HG03103 (cell line): ENCODE measurements around the gene PLEKHN1.

Experiments
- ATAC-seq: cut with Tn5 transposase; IDR thresholded peaks from one replicate; pipeline ENCODE4 v1.9.1; 2021; ENCODE audit warnings: low read depth; ENCODE audit not compliant: unreplicated experiment

The PLEKHN1 gene, protein sequence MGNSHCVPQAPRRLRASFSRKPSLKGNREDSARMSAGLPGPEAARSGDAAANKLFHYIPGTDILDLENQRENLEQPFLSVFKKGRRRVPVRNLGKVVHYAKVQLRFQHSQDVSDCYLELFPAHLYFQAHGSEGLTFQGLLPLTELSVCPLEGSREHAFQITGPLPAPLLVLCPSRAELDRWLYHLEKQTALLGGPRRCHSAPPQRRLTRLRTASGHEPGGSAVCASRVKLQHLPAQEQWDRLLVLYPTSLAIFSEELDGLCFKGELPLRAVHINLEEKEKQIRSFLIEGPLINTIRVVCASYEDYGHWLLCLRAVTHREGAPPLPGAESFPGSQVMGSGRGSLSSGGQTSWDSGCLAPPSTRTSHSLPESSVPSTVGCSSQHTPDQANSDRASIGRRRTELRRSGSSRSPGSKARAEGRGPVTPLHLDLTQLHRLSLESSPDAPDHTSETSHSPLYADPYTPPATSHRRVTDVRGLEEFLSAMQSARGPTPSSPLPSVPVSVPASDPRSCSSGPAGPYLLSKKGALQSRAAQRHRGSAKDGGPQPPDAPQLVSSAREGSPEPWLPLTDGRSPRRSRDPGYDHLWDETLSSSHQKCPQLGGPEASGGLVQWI

DNA sequence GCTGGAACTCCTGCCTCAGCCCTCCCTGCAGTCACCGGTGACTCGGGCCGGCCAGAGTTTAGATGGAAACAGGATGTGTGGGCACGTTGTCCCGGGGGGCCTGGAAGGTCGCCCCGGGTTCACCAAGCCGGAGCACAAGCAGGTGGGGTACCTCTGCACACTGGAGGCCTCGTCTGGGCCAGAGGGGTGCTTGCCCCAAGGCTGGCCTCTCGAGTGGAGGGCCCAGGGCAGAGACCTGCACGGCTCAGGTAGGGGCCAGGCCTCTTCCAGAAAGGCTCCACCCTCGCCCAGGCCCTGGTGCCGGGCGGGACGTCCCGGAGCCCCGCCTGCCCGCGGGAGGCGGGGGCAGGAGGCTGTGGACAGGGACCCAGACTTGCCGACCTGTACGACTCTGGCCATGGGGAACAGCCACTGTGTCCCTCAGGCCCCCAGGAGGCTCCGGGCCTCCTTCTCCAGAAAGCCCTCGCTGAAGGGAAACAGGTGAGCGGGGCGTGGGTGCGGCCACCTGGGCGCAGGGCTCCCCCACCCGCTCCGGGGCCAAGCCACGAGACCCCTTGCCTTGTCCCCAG, at the start of gene PLEKHN1:
Gene PLEKHN1, plus strand, starts transcription at position 348 of the 569 bp plus-strand sequence. Its CDS starts 50 bp downstream, at position 398.
- no peak for ATAC-seq

- ATAC-seq: no peak
Measured at GRCh38 chr1:917076-917459, 49.2 kb upstream of the PLEKHN1 start.

GRCh38 chr1:917466-918091, 48.7 kb upstream of the PLEKHN1 start:
- ATAC-seq: no peak

DNA sequence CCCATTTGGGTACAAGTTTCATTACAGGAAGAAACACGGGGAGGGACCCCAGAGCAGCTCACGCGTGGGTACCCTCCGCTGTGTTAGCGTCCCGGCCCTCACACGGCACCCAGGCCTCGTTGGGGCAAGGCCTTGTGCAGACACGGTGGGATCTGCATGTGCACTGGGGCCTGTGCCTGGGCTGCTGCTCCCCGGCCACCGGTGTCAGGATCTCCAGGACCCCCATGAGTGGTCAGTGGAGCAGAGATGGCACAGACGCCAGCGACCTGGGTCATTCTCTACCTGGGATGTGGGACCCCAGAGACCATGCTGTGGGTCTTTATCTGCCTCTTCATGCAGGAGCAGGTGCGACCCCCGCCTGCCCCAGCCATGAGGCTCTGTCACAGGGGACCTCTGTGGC, 47.9 kb upstream of the PLEKHN1 start:
- no peak for ATAC-seq

DNA sequence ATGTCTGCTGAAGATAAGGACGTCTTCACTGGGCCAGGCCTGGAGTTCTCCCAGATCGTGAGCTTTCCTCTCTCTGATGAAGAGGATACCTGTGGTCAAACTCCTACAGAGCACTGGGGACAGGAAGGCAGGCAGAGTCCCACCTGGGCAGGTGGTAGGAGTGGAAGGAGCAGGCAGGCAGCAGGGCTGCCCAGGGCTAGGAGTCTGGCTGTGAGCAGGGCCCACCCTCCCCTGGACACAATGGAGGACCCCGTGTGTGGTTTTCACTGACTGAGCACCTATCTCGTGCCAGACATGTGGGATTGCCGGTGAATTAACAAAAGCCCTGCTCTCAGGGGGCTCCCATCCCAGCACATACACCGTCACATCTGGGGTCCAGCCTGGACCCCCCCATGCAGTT, 47.4 kb upstream of the PLEKHN1 start:
- no peak for ATAC-seq

GRCh38 chr1:919271-919872, 46.9 kb upstream of the PLEKHN1 start:
- no peak for ATAC-seq

DNA sequence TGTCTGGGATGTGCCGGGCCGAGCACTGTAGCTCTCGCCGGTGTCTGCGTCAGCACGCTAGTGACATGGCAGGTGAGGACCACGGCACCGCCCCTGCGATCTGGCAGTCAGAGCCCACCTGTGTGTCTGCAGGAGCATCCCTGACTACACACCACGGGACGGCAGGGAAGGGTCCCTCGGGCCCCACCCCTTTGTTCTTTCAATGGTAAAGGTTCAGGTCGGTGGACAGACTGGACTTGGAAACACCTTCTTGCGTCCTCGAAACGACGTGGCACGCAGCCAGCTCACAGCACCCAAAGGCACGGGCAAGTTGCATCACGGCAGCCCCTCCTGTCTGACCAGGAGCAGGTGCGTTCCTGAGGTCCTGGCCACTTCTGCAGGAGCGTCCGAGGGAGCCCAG, 46.3 kb upstream of the PLEKHN1 start:
- ATAC-seq: no peak

DNA sequence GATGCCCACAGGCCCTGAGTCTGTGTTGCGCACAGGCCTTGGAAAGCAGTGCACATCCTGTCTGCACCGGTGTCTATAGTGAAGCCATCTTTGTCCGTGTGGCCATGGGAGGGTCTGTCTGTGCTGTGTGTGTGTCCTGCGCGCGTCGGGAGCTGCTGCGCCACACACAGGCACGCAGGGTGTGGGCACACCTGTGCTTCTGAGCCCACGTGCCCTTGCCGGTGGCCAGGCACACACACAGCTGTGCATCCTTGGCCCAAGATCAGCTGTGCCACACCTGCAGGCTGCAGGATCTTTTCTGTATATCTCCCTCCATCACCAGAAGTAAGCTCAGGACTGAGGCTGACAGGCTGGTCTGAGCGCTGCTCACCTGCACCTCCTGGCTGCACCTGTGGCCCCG, 45.8 kb upstream of the PLEKHN1 start:
- no peak for ATAC-seq

DNA sequence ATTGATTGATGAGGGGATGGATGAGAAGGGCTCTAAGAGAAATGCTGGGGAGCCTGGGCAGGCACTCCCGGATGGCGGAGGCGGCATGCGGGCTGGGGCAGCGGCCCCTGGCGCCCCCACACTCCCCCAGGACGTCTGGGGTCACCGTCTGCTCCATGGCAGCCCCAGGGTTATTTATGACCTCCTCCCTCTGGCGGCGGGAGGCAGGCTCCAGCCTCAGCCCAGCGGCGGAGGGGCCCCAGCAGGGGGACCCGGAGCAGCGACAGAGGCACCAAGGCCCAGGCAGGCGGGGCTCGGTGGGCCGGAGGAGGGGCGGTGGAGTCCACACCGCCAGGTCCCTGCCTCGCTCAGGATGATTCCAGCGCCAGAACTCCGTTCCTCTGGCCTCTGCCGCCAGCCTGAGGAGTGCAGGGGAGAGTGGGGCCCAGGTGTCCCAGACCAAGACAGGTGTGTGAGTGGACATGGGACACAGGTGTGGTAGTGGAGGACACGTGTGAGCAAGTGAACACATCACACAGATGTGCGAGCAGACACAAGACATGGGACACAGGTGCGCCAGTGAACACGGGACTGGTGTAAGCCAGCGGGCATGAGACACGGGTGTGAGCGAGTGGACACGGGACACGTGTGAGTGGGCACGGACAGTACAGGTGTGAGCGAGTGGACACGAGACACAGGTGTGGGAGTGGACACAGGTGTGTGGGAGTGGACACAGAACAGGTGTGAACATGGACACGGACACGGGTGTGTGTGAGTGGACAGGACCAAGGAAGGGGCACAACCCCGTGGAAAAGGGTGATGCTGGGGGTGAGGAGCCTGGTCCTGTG, 45.1 kb upstream of the PLEKHN1 start:
- no peak for ATAC-seq

- no peak for ATAC-seq
Measured at GRCh38 chr1:923131-923990, 42.9 kb upstream of the PLEKHN1 start, which contains the start of gene SAMD11. Gene SAMD11, plus strand, starts transcription at chr1:923923. Its CDS starts 509 bp downstream, at chr1:924432.

DNA sequence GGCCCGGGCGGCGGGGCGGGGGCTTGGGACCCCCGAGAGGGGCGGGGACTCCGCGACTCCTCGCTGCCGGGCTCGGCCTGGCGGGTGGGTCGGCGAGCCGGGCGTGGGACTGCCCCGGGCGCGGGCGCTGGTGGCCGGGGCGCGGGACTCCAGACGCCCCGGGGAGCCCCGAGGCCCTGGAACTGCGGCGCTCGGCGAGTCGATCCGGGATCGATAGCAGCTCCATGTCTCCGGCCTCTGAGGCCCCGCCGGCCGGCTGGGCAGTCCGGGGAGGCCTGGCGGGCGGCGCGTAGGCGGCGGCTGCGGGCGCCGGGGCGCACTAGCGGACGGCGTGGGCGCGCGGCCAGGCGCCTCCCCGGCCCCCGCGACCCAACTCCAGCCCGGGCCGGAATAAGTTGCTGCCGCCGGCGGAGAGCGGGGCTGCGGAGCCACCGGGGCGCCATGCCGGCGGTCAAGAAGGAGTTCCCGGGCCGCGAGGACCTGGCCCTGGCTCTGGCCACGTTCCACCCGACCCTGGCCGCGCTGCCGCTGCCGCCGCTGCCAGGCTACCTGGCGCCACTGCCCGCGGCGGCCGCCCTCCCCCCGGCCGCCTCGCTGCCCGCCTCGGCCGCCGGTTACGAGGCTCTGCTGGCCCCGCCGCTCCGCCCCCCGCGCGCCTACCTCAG, 42.2 kb upstream of the PLEKHN1 start:
- ATAC-seq: no peak

DNA sequence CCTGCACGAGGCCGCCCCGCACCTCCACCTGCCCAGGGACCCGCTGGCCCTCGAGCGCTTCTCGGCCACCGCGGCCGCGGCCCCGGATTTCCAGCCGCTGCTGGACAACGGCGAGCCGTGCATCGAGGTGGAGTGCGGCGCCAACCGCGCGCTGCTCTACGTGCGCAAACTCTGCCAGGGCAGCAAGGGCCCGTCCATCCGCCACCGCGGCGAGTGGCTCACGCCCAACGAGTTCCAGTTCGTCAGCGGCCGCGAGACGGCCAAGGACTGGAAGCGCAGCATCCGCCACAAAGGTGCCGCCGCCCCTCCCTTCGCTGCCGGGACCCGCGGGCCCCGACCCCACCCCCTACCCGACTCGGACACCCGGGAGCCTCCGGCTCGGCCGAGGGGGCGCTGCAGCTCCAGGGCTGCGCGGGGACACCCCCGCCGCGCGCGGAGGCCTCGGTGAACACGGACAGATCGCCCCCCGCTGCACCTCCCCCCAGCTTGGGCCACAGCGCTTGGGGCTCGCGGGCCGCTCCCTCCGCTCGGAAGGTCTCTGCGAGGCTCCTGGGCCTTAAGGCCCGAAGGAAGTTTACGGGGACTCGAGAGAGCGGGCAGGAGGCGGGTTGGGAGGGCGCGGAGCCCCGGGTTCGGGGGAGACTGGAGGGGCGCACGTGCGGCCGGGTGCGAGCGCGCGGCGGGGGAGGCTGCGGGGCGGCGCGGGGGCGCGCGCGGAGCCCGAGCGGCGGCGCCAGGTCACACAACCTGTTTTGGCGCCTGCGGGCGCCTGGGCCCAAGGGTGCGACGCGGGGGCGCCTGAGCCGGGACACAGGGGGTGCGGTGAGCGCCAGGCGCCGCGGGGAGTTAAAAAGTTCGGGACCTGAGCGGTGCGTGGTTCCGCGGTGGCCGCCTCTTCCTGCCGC, 41.4 kb upstream of the PLEKHN1 start:
- no peak for ATAC-seq

GRCh38 chr1:925561-926421, 40.5 kb upstream of the PLEKHN1 start:
- ATAC-seq: no peak

DNA sequence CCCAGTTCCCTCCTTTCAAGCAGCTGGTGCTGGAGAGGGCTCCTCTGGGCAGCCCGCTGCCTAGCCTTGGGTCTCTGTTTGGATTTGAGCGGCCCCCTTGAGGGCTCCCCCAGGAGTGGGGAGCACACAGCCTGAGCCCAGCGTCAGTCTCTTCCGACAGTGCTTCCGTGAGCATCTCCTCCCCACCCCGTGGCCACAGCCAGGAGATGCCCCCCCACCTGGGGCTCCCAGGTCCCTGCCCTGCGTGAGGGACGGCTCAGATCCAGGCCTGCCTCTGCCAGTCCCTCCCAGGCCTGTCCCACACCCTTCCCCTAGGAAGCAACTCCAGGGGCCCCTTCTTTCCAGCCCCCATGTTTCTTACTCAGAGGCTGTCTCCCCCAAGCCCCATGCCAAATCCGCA, 39.0 kb upstream of the PLEKHN1 start:
- no peak for ATAC-seq

DNA sequence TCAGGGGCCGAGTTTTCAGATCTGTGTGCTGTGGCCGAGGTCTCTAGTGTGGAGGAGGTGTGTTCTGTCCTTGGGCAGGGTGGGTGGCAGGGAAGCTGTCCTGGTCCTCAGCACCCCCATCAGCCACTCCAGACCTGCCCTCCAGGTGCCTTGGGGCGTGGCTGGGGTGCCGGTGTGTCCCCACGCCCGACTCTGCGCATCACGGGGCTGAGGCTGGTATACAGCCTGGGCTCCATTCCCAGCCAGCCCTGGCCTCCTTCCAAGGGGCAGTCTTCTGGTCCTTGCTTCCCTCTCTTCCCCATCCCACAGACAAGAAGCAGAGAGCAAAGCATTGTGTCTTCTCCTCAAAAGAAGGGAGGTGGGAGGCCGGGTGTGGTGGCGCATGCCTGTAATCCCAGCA, 38.5 kb upstream of the PLEKHN1 start:
- ATAC-seq: no peak

GRCh38 chr1:928825-929661, 37.2 kb upstream of the PLEKHN1 start:
- ATAC-seq: no peak
